ENCODE data around the gene FOXP2.

GRCh38 chr7:114574384-114574783 lies 159.8 kb downstream of the FOXP2 start:
- TF ChIP-seq EP300 (IDR thresholded peaks at IDR 0.05) (no peak), CTCF (IDR thresholded peaks at IDR 0.05) (no peak)

Data from ovary (tissue), 3 donors.